Thoracic aorta (tissue), 2 donors: ENCODE measurements around the gene NDP. TPM values are rescaled to one million over a fixed set of nuclear protein-coding genes. Genes with fewer than 3 reads are reported as not detected.
A peak's percentile ranks its signal among the peaks of the same experiment; 100 is the strongest.

Experiments used
- ATAC-seq: fragments of 150-250 bp; one replicate; pipeline ENCODE4 v1.8.0; 2017; ENCODE audit warnings: low read depth; ENCODE audit not compliant: insufficient number of reproducible peaks, low FRiP score
- DNase-seq: peaks from one replicate; pipeline ENCODE4 v3.0.0-alpha.2; 2020; ENCODE audit warnings: low spot score
- H3K27ac ChIP-seq, 2 donors: fragments of 200-600 bp; sonication (generic); 1 replicate in 1 of 2; 2 replicates in 1 of 2; pipeline ENCODE4 v1.5.1; 2016; ENCODE audit warnings: mild to moderate bottlenecking in 2 of 2, moderate library complexity in 2 of 2
- H3K27me3 ChIP-seq: fragments of 200-600 bp; sonication (generic); replicated peaks from 2 replicates; pipeline ENCODE4 v1.6.0; 2016; ENCODE audit warnings: mild to moderate bottlenecking; ENCODE audit not compliant: insufficient read depth
- H3K36me3 ChIP-seq: fragments of 200-600 bp; sonication (generic); one replicate; pipeline ENCODE4 v1.5.1; 2016
- H3K4me1 ChIP-seq, 2 donors: fragments of 200-600 bp; sonication (generic); 1 replicate in 1 of 2; 2 replicates in 1 of 2; pipeline versions ENCODE4 v1.5.1 to v1.6.0; 2016; ENCODE audit warnings: low read depth in 2 of 2, mild to moderate bottlenecking in 1 of 2; ENCODE audit not compliant: control insufficient read depth in 1 of 2
- H3K4me3 ChIP-seq: fragments of 200-600 bp; sonication (generic); 2 replicates; pipeline ENCODE4 v1.5.1; 2016; ENCODE audit warnings: mild to moderate bottlenecking
- H3K9me3 ChIP-seq: fragments of 200-600 bp; sonication (generic); 2 replicates; pipeline ENCODE4 v1.5.1; 2016
- CTCF ChIP-seq: fragments of 200-600 bp; sonication (generic); IDR thresholded peaks from one replicate; pipeline ENCODE4 v1.5.1; 2019; ENCODE audit warnings: antibody characterized with exemption
- total RNA-seq, 2 donors: library from RNA; depleted of rRNA; stranded (reverse); fragments of >200 nt; gene quantifications; one replicate each; pipeline versions ENCODE4 v1.1.0 to v1.2.3, GENCODE V29; 2016

NDP gene
- total RNA-seq, 2 donors from 2014 or later = 0.27 to 0.71 TPM

- Histone ChIP-seq H3K27ac (no peak overlapping the region), H3K36me3 (no peaks in the 10 kb centered on the region), H3K4me3 (no peak overlapping the region), H3K9me3 (no peaks in the 10 kb centered on the region), H3K27me3 (no peaks in the 10 kb centered on the region), H3K4me1 (no peaks in the 10 kb centered on the region)
- no peak for DNase-seq
- no peak for ATAC-seq
- no peak for TF ChIP-seq CTCF
Measured at GRCh38 chrX:43910012-43910411, 63.2 kb downstream of the NDP start.

GRCh38 chrX:43909141-43909540 lies 64.0 kb downstream of the NDP start:
- Histone ChIP-seq H3K27me3 (no peaks in the 10 kb centered on the region), H3K4me3 (no peak overlapping the region), H3K9me3 (no peaks in the 10 kb centered on the region), H3K27ac (no peak overlapping the region), H3K4me1 (no peaks in the 10 kb centered on the region), H3K36me3 (no peaks in the 10 kb centered on the region)
- ATAC-seq (no peak), DNase-seq (no peak)
- TF ChIP-seq CTCF = no peak

- H3K9me3 ChIP-seq = no peaks in the 10 kb centered on the region
- no peak overlapping the region for H3K4me3 ChIP-seq
- ATAC-seq (no peak), DNase-seq (no peak)
- H3K36me3 ChIP-seq = no peaks in the 10 kb centered on the region
- H3K27me3 ChIP-seq = no peaks in the 10 kb centered on the region
- peak overlapping the region; percentile 22 to 70 for H3K27ac ChIP-seq
- TF ChIP-seq CTCF = no peak
- peaks cover 3 to 28% of the 10 kb centered on the region in 2 donors for H3K4me1 ChIP-seq
Measured at GRCh38 chrX:43899878-43900815, 73.0 kb downstream of the NDP start.

Other genes starting within 250 kb of the NDP start
- gene MAOB, start 90.9 kb downstream of the NDP start, total RNA-seq = 10 to 100 TPM; 24.6 to 40.6 TPM